Measurements from ENCODE around the gene CORO7.

Gene CORO7

DNA sequence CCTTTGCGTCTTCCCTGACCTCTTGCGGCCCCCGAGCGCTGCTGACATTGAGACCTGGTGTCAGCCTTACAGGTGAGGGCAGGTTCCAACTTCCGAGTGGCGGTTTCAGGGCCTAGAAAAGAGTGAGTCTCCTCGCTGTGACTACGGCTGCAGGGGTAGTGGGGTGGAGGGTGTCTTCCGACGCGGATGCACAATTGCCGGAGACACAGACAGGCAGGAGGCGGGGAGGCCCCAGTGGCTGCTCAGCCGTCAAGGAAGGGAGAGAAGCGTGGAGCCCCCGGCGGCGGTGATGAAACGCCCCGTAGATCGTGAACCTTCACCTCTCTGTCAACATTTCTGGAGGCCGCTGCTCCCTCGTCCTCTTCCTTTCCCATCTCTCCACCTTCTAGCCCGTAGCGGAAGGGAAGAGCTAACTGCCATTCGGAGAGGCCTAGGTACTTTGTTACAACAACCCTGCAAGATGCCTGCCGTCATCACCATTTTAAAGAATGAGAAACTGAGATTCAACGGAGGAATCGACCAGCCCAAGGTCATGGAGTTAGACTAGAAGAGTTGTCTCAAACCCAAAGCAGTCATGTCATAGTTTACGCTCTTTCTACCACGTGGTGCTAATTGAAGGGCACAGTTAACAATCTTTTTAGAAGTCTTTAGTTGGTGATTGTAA lies 9.8 kb upstream of the CORO7 start:
- DNase-seq (ENCODE audit: low read depth in 2 of 2), result no peak

DNA sequence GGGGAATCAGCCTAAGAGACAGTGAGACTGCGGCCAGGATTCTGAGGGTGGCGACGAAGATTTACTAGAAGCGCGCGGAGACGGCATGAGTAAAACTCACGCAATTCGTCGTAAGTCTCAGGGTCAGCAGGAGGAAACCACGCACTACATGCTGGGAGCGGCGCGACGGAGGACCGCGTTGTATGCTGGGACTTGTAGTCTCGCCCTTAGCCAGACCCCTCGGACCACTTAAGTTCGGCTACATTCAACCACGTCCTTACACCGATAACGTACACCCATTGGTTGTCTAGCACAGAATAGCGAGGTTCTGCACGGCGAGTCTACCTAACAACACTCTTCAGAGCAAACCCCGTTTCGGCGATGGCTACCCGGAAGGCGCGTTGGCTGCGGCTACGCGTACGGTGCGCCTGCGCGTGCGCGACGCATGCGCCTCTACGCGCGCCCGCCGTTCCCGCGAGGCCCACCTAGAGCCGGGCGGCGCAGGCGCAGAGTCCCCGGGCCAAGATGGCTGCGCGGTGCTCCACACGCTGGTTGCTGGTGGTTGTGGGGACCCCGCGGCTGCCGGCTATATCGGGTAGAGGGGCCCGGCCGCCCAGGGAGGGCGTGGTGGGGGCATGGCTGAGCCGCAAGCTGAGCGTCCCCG lies 9.1 kb upstream of the CORO7 start, which contains the start of gene DNAJA3:
Gene DNAJA3, plus strand, starts transcription at position 491 of the 643 bp plus-strand sequence. Its CDS starts 14 bp downstream, at position 505.
- DNase-seq (ENCODE audit: low read depth in 2 of 2), result peak; percentile 82 to 86

DNA sequence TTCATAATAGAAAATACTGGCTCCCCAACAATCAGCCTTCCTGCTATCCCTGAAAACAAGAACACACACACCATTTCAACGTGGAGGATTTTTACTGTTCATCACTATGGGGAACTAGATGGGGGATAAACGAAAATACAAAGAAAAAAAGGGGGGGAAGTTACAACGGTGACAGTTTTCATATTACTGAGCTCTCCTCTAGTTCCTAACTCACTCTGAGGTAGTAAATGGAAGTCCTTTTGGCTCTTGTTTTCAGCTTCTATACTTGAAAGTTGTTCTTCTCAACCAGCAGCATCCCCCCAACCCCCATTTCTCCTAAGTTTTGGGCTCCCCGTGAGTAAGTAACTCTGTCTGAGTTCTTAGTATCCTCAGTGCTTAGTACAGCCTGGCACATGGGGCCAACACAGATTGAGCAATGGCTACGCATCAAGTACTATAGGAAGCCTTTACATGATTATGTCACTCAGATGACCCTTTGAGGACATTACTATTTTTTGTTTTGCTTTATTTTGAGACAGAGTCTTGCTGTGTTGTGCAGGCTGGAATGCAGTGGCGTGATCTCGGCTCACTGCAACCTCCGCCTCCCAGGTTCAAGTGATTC lies 4.2 kb upstream of the CORO7 start:
- no peak for DNase-seq (ENCODE audit: low read depth in 2 of 2)

DNA sequence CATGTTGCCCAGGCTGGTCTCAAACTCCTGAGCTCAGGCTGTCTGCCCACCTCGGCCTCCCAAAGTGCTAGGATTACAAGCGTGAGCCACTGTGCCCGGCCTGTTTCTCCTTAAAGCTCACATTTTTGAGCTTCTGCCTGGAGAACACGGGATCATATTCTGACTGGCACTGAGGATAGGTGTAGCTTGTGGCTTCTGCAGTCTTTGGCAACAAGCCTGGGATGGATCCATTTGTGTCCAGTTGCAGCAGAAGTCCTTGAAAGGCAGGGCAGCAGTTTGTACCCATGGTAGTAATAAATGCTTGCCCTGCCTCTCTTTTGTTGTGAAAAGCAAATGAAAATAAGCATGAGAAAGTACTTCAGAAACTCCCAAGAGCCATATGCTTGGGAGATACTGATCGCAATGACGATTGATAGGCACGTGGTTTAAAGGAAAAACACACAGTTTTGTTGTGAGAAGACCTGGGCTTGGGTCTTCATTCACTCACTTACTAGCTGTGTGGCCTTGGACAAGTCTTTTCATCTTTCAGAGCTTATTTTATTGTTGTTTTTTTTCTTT lies 3.1 kb upstream of the CORO7 start:
- no peak for DNase-seq (ENCODE audit: low read depth in 2 of 2)

DNA sequence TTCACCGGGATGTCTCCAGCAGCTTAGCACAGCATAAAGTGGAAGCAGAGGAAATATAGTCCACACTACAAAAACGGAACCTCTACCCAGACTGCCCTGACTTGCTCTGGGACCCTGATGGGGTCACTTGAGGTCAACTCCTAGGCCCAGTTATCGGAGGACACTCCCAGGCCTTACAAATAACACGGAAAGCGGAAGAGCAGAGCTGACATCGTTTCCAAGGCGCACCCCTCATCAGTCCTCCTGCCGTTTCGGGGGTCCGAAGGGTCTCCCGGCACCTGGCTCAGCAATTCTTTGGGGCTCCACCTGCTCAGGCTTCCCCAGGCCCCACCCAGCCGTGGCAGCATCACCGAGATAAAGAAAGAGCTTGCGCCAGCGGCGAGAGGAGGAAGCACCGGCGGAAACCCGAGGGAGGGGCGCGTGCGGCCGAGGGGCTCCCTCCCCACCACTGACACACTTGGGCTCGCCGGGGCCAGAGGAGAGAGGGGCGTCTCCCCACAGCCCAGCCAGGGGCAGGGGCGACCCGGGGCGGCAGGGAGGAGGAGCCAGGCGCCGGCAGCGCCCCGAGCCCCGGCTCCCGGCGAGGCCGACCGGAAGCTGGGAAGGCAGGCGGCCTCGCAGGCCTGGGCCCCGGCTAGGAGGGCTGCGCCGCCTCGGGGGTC lies 727 bp downstream of the CORO7 start:
- DNase-seq (ENCODE audit: low read depth in 2 of 2), result peak; percentile 38 to 46

DNA sequence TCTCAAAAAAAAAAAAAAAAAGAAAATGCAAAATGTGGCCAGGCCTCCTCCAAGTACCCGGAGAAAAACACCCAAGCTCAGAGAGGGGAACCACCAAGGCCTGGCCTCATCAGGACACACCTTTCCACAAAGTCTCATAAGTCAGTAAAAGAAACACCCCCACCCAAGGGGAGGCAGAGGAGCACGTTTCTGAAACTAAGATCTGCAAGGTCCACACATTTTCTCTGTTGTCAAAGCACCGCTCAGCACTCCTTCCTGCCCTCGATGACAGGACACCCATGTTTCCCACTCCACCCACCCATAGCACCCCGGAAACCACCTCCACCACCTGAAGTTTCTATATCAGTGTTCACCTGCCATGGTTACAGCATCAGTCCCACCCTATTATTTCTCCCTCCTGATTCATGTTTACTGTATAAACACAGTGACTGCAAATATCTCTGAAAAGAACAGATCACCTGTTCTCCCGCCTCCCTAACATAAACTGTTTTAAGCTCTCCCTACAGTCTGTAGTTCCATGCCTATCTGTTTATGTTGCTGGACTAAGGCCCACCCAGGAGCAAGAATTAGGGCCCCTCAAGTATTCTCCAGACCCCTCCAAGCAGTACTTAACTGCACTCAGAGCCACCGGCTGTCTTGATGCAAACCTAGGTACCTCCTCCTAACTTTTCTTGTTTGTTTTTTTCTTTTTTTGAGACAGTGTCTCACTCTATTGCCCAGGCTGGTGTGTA lies 2.0 kb downstream of the CORO7 start:
- peak; percentile 63 to 66 for DNase-seq (ENCODE audit: low read depth in 2 of 2)

DNA sequence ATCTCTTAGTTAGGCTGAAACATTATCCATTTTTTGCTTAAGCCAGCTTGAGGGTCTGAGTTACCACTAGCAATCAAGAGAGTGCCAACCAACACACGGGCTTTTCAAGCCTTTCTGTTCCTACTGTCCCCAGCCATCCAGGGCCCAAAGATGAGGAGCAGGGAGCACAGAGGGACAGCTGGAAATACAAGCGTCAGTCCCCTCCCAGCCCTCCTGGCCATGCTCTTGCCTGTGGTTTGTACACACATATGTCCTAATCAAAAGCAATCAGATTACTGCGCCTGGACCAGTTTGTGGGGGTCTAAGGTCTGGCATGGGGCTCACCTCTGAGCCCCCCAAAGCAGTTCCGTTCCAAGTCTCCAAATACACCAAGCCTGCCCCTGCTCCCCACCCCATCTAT lies 3.5 kb downstream of the CORO7 start:
- DNase-seq (ENCODE audit: low read depth in 2 of 2), result no peak

DNA sequence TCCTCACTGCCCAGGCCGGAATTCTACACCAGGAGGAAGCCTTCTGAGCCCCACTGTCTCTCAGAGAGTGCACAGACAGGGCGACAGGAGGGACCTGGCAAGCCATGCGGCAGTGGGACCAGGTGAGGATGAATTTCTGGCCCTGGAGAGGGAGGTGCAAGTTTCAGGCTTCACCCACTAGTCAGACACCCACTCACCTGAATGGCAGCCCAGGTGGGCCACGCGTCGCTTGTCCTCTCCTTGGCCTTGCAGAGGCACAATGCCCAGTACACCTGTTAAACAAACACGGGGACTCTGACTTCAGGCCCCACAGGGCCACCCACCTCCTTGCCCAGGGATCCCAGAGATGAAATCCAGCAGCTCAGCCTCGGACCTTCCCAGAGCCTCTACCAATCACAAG lies 4.2 kb downstream of the CORO7 start:
- DNase-seq (ENCODE audit: low read depth in 2 of 2), result no peak

DNA sequence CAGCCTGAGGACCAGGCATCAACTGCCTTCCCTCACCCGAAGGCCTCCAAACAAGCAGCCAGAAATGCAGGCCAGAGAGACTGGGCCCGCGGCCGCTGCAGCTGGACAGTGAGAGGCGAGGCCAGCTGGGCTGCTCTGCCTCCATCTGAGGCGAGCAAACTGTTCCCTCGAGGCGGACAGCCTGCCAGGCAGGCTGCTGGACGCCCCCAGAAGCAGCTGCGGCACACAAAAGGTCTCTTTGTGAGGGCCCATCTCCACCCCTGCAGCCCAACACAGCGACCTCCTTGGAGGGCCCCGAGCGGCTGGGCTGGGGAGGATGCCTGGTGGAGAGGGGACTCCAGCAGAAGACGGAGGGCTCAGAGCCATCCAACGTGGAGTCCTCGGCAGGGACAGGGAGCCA lies 4.7 kb downstream of the CORO7 start:
- no peak for DNase-seq (ENCODE audit: low read depth in 2 of 2)

DNA sequence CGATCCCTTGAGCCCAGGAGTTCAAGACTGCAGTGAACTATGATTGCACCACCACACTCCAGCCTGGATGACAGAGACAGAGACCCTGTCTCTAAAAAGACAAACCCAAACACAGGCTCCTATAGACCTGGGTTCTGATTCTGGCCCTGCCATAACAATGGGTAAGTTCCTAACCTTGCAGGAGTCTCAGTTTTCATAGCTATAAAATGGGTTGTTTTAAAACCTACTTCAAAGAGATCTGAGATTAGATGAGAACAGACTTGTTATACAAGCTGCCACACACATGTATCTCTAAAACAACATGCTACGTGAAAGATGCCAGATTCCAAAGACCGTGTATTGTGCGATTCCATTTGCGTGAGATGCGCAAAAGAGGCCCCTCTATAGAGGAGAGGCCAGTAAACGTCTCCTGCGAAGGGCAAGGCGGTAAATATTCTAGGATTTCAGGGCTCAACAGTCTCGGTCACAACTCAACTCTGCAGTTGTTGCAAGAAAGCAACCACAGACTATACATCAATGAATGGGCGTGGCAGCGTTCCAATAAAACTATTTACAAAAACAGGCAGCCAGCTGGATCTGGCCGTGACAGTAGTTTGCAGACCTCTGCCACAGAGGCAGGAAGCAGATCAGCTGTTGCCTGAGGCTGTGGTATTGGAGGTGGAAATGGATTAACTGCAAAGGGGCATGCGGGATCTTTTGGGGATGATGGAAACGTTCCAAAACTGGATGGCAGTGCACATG lies 5.9 kb downstream of the CORO7 start:
- no peak for DNase-seq (ENCODE audit: low read depth in 2 of 2)

DNA sequence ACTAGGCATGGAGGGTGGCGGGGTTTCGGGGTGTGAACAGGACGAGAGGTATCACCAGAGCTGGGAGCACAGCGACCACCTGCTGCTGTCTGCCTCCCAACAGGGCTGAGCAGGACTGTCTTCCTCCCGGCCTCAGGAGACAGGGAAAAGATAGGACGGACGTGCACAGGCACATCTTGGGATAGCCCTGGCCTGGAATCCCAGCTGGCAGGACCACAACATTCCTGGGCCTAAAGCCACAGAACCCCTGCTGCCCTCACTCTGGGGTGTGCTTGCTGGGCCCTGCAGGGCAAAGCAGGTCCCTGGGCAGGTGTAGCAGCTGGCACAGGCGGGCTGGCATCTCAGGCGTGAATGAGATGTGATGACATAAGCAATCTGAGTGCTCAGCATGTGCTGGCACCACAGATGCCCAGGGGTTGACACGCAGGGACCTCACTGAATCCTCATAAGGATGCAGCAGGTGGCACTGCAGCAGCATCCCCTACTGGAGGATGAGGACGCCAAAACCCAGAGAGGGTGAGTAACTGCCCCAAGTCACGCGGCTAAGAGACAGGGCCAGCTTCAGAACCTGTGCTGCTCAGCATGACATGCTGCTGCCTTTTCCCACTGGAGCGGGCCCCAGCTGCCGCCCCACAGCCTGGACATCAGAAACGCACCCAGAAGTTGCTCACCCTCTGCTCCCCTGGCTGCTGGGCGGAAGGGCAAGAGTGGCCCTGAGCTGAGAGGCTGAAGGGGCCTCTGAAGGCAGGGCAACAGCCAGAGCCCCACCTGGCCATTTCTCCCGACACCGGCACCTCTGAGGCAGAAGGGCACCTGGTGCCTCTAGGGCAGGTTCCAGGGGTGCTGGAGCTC lies 7.1 kb downstream of the CORO7 start:
- no peak for DNase-seq (ENCODE audit: low read depth in 2 of 2)

DNA sequence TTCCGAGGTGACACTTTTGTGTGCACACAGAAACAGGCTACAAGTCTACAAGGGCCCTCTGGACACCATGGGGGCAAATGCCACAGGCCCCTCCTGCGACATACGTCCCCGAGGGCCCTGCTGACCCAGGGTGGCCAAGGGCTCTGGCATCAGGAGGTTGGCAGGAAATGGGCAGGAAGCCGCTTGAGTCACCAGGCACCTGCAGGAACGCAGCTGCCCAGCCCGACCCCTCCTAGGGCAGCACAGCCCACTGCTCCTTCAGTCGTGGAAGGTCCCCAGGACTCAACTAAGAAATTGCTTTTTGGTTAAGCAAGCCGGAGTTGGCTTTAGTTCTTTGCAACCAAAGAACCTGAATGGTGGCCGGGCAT lies 8.1 kb downstream of the CORO7 start:
- no peak for DNase-seq (ENCODE audit: low read depth in 2 of 2)

DNA sequence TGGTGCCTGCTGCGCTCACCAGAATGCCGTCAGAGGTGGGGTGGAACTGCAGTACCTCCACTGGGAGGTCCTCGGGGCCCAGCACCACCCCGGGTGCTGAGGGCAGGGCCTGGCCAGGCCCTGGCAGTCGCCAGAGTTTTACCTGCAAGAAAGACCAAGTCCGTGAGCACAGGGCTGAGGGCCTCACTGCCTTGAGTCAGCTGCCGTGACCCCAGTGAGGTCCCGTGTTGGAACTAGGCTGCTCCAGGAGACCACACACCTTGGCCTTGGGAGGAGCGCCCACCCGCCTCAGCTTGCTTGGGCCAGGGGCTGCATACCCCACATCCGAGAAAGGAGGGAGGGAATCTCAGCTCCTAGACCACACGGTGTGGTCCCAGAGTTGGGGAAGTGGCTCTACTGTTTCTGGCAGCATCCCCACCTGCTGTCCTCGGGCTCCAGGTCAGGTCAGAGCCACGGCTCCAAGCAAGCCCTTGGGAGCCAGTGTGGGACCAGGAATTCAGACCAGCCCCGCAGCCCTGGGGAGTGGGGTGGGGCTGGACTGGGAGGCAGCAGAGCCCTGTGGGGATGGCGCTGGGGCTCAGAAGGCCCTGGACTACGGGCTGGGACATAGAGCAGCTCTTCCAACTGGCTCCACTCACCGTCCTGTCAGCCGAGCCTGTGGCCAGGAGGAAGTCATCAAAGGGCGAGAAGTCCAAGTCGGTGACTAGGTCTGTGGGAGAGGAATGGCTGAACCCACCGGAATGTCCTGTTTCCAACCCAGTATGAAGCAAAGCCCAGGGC lies 8.7 kb downstream of the CORO7 start:
- DNase-seq (ENCODE audit: low read depth in 2 of 2), result no peak

DNA sequence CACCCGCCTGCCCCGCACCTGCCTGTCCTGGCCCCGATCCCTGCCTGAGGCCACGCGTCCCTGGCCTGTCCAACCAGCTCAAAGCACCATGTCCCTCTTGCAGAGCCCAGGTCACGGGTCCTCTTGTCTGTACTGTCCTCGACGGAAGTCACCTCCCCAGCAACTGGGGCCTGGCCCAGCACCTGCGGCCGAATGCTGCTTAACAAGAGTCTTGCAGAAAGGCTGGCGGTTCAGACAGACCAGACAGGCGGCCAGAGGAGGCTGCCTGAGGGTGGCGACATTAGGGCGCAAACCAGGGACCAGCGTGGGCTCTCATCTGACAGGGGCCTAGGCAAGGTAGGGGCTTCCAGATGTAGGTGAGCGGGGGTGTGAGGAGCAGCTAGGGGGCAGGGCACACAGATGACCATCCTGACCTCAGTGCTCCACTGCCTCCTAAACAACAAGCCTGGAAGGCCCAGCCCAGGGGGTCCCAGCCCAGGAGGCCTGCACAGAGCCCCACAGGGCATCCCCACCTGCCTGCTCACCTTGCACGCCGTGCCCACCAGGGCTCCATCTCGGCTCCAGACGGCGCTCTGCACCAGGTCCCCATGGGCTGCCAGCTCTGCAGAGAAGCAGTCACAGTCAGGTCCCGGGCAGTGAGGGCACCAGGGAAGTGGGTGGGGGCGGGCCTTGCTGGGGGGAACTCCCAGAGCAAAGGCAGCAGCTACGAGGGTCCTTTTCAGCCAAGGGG lies 11.3 kb downstream of the CORO7 start:
- DNase-seq (ENCODE audit: low read depth in 2 of 2), result no peak

DNA sequence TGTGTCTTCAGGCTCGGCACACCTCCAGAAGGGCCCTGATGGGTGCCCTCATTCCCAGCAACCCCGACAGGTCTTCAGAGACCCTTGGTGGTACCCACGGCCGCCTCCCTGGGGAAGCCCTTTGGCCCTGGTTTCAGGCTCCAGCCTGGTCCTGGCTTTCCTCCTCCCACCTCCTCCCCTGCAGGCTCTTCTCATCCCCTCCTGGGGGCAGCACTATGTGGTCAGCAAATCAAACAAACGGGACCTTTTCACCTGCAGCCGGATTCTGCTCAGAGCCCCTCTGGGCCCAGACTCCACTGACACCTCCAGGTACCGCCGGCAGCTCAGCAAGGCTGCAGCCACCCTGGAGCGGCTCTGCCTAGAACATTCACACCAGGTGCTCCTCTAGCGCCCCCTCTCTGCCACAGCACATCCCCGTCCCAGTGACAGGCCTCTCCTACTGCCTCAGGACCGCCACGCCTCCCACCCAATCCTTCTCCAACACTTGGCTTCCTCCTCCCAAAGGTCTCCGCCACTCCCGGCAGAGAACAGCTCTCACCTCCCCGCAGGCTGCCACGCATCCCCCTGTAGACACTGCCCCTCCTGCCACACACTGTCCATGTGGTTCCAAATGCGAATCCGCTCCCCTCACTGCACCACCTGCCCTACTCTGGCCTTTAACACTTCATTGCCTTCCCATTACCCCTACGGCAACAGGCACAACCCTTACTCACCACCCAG lies 12.0 kb downstream of the CORO7 start:
- DNase-seq (ENCODE audit: low read depth in 2 of 2), result no peak

DNA sequence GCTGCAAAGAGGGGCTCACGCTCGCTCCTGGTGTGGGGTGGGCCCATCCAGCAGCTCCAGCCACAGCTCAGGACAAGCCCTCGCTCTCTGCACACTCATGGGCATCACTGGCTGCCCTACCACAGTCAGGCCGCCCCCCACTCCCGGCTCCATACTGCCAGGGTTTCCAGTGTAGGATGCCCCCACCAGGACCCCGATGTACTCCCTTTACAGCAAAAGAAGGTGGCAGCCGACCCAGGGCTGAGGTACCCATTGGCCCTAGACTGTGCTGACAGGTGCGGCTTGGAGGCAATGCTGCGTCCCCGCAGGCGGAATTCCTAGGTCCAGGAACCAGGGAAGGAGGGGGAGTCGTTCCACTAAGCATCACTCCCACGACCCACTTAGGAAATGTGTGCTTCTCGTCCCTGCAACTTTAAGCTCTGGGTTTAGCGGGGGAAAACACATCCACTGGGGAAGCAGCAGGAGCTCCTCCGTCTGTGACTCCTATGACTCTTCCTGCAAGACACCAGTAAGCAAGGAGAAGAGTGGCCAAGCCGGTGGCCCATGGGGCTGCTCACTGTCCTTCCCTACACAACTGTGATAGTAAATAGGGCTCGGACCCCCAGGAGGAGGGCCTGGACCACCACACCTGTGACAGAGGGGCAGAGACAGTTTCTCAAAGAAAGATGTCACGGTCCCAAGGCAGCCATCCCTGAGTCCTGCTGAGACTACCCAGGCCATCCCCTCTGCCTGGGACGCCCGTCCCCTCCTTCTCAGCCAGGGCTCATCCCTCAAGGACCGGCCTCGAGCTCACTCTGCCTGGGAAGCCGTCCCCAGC lies 13.1 kb downstream of the CORO7 start:
- no peak for DNase-seq (ENCODE audit: low read depth in 2 of 2)

Data from activated CD4-positive, alpha-beta T cell treated with anti-CD3 and anti-CD28 coated beads for 24 hours (primary cell).